HG02678 (cell line): ENCODE measurements around the gene RBM7.
A peak's percentile ranks its signal among the peaks of the same experiment; 100 is the strongest.

Experiments
- ATAC-seq: cut with Tn5 transposase; IDR thresholded peaks from one replicate; pipeline ENCODE4 v1.9.1; 2021; ENCODE audit warnings: mild to moderate bottlenecking, moderate library complexity; ENCODE audit not compliant: unreplicated experiment

The RBM7 gene

GRCh38 chr11:114400216-114400914 is at the start of gene RBM7, which contains the start of gene C11orf71:
RBM7 (plus strand) TSS chr11:114400666; CDS start chr11:114400672, 6 bp downstream.
C11orf71 (minus strand) TSS chr11:114400511; CDS start chr11:114400331, 180 bp downstream.
- peak; percentile 94 for ATAC-seq

- ATAC-seq: no peak
Measured at GRCh38 chr11:114353443-114353842, 47.0 kb upstream of the RBM7 start.

GRCh38 chr11:114354076-114354475 is 46.4 kb upstream of the RBM7 start:
- no peak for ATAC-seq

GRCh38 chr11:114358716-114359115 is 41.8 kb upstream of the RBM7 start:
- no peak for ATAC-seq

GRCh38 chr11:114359342-114359741 is 41.1 kb upstream of the RBM7 start:
- no peak for ATAC-seq

GRCh38 chr11:114362326-114362725 is 38.1 kb upstream of the RBM7 start:
- ATAC-seq: no peak

- ATAC-seq: no peak
Measured at GRCh38 chr11:114362958-114363357, 37.5 kb upstream of the RBM7 start.

GRCh38 chr11:114366331-114367243 is 33.9 kb upstream of the RBM7 start:
- ATAC-seq: no peak

- no peak for ATAC-seq
Measured at GRCh38 chr11:114367244-114367957, 33.1 kb upstream of the RBM7 start.

- ATAC-seq: no peak
Measured at GRCh38 chr11:114368918-114369680, 31.4 kb upstream of the RBM7 start.

- ATAC-seq: no peak
Measured at GRCh38 chr11:114375052-114375451, 25.4 kb upstream of the RBM7 start.

- ATAC-seq: no peak
Measured at GRCh38 chr11:114377612-114378267, 22.7 kb upstream of the RBM7 start.

GRCh38 chr11:114379394-114380069 is 20.9 kb upstream of the RBM7 start:
- ATAC-seq: no peak

GRCh38 chr11:114382509-114382908 is 18.0 kb upstream of the RBM7 start:
- ATAC-seq: no peak

- ATAC-seq: no peak
Measured at GRCh38 chr11:114384487-114384886, 16.0 kb upstream of the RBM7 start.

GRCh38 chr11:114386131-114386530 is 14.3 kb upstream of the RBM7 start:
- no peak for ATAC-seq

- ATAC-seq: no peak
Measured at GRCh38 chr11:114386545-114386944, 13.9 kb upstream of the RBM7 start.

- no peak for ATAC-seq
Measured at GRCh38 chr11:114392735-114393667, 7.5 kb upstream of the RBM7 start.
